ENCODE measurements around the gene PCDHGA9. TPM values are rescaled to one million over a fixed set of nuclear protein-coding genes. Genes with fewer than 3 reads are reported as not detected.

Gene PCDHGA9
- total and polyA plus RNA-seq, 4 donors: 0.59 to 13.8 (median 2.8) TPM

DNA sequence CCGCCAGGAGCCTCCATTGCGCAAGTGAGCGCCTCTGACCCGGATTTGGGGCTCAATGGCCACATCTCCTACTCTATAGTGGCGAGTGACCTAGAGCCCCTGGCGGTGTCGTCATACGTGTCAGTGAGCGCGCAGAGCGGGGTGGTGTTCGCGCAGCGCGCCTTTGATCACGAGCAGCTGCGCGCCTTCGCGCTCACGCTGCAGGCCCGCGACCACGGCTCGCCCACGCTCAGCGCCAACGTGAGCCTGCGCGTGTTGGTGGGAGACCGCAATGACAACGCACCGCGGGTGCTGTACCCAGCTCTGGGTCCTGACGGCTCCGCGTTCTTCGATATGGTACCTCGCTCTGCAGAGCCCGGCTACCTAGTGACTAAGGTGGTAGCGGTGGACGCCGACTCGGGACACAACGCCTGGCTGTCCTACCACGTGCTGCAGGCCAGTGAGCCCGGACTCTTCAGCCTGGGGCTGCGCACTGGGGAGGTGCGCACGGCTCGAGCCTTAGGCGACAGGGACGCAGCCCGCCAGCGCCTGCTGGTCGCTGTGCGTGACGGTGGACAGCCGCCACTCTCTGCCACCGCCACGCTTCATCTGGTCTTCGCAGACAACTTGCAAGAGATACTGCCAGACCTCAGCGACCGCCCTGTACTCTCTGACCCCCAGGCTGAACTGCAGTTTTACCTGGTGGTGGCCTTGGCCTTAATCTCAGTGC is 7.2 kb downstream of the PCDHGA9 start:
- Histone ChIP-seq H3K9ac (ENCODE audit: insufficient read depth in 1 of 2, low read length in 2 of 2) (no peak overlapping the region), H3K4me1 (ENCODE audit: control insufficient read depth in 5 of 5, insufficient read depth in 5 of 5, low read length in 5 of 5) (peaks cover 0 to 4% (median 0%) of the 10 kb centered on the region in 5 donors), H3K27me3 (ENCODE audit: control insufficient read depth in 3 of 3, insufficient read depth in 3 of 3, low read length in 2 of 3) (peaks cover 0 to 7% (median 7%) of the 10 kb centered on the region in 3 donors), H3K4me3 (no peak overlapping the region), H3K9me3 (ENCODE audit: control insufficient read depth in 4 of 4, insufficient read depth in 3 of 4, low read length in 3 of 4) (peaks cover 0 to 56% (median 31%) of the 10 kb centered on the region in 4 donors), H3K27ac (ENCODE audit: low read depth in 1 of 2, low read length in 1 of 2) (no peak overlapping the region), H3K36me3 (ENCODE audit: control insufficient read depth in 4 of 4, insufficient read depth in 4 of 4, low read length in 4 of 4) (peaks cover 0 to 32% (median 0%) of the 10 kb centered on the region in 4 donors)
- TF ChIP-seq, protein P1, sequence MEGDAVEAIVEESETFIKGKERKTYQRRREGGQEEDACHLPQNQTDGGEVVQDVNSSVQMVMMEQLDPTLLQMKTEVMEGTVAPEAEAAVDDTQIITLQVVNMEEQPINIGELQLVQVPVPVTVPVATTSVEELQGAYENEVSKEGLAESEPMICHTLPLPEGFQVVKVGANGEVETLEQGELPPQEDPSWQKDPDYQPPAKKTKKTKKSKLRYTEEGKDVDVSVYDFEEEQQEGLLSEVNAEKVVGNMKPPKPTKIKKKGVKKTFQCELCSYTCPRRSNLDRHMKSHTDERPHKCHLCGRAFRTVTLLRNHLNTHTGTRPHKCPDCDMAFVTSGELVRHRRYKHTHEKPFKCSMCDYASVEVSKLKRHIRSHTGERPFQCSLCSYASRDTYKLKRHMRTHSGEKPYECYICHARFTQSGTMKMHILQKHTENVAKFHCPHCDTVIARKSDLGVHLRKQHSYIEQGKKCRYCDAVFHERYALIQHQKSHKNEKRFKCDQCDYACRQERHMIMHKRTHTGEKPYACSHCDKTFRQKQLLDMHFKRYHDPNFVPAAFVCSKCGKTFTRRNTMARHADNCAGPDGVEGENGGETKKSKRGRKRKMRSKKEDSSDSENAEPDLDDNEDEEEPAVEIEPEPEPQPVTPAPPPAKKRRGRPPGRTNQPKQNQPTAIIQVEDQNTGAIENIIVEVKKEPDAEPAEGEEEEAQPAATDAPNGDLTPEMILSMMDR (IDR thresholded peaks at IDR 0.05; ENCODE audit: control extremely low read depth, extremely low read depth): no peak
- ATAC-seq (ENCODE audit: insufficient read depth, low FRiP score) (no peak), DNase-seq (no peak)
- 26 to 27% methylated on average over 64 of the region's 64 CpGs for WGBS, 2 donors

DNA sequence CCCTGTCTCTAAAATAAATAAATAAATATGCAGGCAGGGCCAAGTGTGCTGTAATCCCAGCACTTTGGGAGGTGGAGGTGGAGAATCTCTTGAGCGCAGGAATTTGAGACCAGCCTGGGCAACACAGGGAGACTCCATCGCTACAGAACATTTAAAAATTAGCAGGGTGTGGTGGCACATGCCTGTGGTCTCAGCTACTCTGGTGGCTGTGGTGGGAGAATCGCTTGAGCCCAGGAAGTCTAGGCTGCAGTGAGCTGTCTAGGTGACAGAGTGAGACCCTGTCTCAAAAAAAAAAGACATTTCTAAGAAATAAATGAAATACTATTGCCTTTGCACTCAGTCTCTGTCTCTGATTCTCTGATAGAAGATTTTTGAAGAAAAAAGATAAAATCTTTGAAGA is 9.0 kb downstream of the PCDHGA9 start:
- H3K9me3 ChIP-seq (ENCODE audit: control insufficient read depth in 4 of 4, insufficient read depth in 3 of 4, low read length in 3 of 4): peaks cover 0 to 51% (median 31%) of the 10 kb centered on the region in 4 donors
- DNase-seq (no peak), ATAC-seq (ENCODE audit: insufficient read depth, low FRiP score) (no peak)
- H3K4me1 ChIP-seq (ENCODE audit: control insufficient read depth in 5 of 5, insufficient read depth in 5 of 5, low read length in 5 of 5): peaks cover 0 to 2% (median 0%) of the 10 kb centered on the region in 5 donors
- WGBS, 2 donors: 58 to 77% methylated on average over 3 of the region's 3 CpGs
- H3K9ac ChIP-seq (ENCODE audit: insufficient read depth in 1 of 2, low read length in 2 of 2): no peak overlapping the region
- peaks cover 0 to 7% (median 7%) of the 10 kb centered on the region in 3 donors for H3K27me3 ChIP-seq (ENCODE audit: control insufficient read depth in 3 of 3, insufficient read depth in 3 of 3, low read length in 2 of 3)
- H3K27ac ChIP-seq (ENCODE audit: low read depth in 1 of 2, low read length in 1 of 2): no peak overlapping the region
- H3K36me3 ChIP-seq (ENCODE audit: control insufficient read depth in 4 of 4, insufficient read depth in 4 of 4, low read length in 4 of 4): peaks cover 0 to 30% (median 0%) of the 10 kb centered on the region in 4 donors
- no peak overlapping the region for H3K4me3 ChIP-seq
- TF ChIP-seq, protein P1 (IDR thresholded peaks at IDR 0.05; ENCODE audit: control extremely low read depth, extremely low read depth): no peak

DNA sequence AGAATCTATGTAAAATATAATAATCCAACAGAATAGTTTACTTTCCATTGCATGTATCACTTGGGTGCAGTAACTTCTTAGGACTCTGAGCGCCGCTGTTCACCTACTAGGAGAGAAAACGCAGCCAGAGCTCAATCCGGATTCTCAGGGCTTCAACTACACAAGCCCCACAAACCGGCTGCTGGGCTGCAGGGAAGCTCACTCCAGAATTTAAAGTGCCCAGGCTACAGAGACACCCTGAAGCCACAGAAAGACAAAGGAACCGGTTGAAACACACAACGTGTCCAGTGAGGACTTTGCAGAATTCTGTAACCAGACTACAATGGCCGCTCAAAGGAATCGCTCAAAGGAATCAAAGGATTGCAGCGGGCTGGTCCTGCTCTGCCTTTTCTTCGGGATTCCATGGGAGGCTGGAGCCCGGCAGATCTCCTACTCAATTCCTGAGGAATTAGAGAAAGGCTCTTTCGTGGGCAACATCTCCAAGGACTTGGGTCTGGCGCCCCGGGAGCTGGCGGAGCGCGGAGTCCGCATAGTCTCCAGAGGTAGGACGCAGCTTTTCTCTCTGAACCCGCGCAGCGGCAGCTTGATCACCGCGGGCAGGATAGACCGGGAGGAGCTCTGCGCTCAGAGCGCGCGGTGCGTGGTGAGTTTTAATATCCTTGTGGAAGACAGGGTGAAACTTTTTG is 10.4 kb downstream of the PCDHGA9 start, which contains the start of gene PCDHGA10:
Gene PCDHGA10 (plus strand): TSS at position 134 of the 686 bp plus-strand sequence. CDS start 189 bp downstream, at position 323.
- ATAC-seq (ENCODE audit: insufficient read depth, low FRiP score) (no peak), DNase-seq (peak; percentile 60 to 67 (median 66))
- peaks cover 0 to 54% (median 28%) of the 10 kb centered on the region in 4 donors for H3K9me3 ChIP-seq (ENCODE audit: control insufficient read depth in 4 of 4, insufficient read depth in 3 of 4, low read length in 3 of 4)
- TF ChIP-seq, protein P1 (IDR thresholded peaks at IDR 0.05; ENCODE audit: control extremely low read depth, extremely low read depth): peak; percentile 14
- H3K36me3 ChIP-seq (ENCODE audit: control insufficient read depth in 4 of 4, insufficient read depth in 4 of 4, low read length in 4 of 4): peaks cover 0 to 33% (median 0%) of the 10 kb centered on the region in 4 donors
- WGBS, 2 donors: 14 to 16% methylated on average over 31 of the region's 31 CpGs
- no peak within 1 kb of the TSS for H3K27ac ChIP-seq (ENCODE audit: low read depth in 1 of 2, low read length in 1 of 2)
- peaks cover 0 to 2% (median 0%) of the 10 kb centered on the region in 5 donors for H3K4me1 ChIP-seq (ENCODE audit: control insufficient read depth in 5 of 5, insufficient read depth in 5 of 5, low read length in 5 of 5)
- H3K4me3 ChIP-seq: no peak within 1 kb of the TSS
- H3K9ac ChIP-seq (ENCODE audit: insufficient read depth in 1 of 2, low read length in 2 of 2): no peak within 1 kb of the TSS
- peaks cover 0 to 7% (median 7%) of the 10 kb centered on the region in 3 donors for H3K27me3 ChIP-seq (ENCODE audit: control insufficient read depth in 3 of 3, insufficient read depth in 3 of 3, low read length in 2 of 3)

All from lung (tissue), 12 donors.